ENCODE measurements around the gene HSD17B12.

- no peak for TF ChIP-seq CTCF (conservative IDR thresholded peaks at IDR 0.05; ENCODE audit: low read depth, low read length)
- TF ChIP-seq CEBPB (IDR thresholded peaks at IDR 0.05; ENCODE audit: low read depth, low read length), result no peak
- TF ChIP-seq USF2 (IDR thresholded peaks at IDR 0.05; ENCODE audit: low read depth, low read length), result no peak
- no peak for TF ChIP-seq POLR2A (IDR thresholded peaks at IDR 0.05; ENCODE audit: low read depth, low read length)
- no peak for TF ChIP-seq SMC3 (IDR thresholded peaks at IDR 0.05; ENCODE audit: low read depth, low read length)
- no peak for TF ChIP-seq RAD21 (IDR thresholded peaks at IDR 0.05; ENCODE audit: low read length)
- TF ChIP-seq RCOR1 (IDR thresholded peaks at IDR 0.05; ENCODE audit: insufficient replicate concordance, low read length), result no peak
Measured at GRCh38 chr11:43649921-43650320, 30.6 kb upstream of the HSD17B12 start.

Data from IMR-90 (cell line).